ENCODE data around the gene FAM20C. TPM values are rescaled to one million over a fixed set of nuclear protein-coding genes. Genes with fewer than 3 reads are reported as not detected.

The FAM20C gene
- total and polyA plus RNA-seq, 2 donors (not counting 3 experiments of a cell fraction or from before 2014, with no cell fraction given) = 14.2 to 34.5 TPM

DNA sequence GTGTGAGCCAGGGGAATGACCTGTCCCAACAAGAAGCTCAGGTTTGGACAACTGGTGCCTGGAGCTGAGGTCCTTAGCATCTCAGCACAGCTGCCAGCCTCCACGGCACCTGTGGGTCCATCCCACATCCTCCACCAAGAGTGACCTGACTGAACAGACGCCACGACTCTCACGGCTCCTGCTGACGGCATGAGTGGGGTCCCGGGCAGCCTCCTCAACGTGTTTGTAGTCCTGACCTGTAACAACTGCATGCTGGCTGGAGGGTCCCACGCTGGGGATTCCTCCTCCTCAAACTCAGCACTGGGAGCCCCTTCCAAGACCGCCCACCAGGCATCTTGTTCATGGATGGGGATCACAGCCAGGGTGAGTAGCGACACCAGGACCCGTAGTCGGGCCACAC lies 36.2 kb downstream of the FAM20C start:
- CTCF ChIA-PET = interaction anchor here (1.0 to 1.2 kb wide), 2 partner anchors 10 to 59 kb away, joined by 3 to 4 read pairs; no protein-coding TSS in a partner anchor

More for the DNA sequence above, 36.2 kb downstream of the FAM20C start:
- no peaks in the 10 kb centered on the region for H3K9me3 ChIP-seq (replicated peaks; ENCODE audit: control insufficient read depth, insufficient read depth, low read length)
- no peak overlapping the region for H3K4me3 ChIP-seq (replicated peaks in 1 of 3; ENCODE audit: insufficient read depth in 1 of 3, low read depth in 1 of 3, low read length in 3 of 3)
- no peak overlapping the region for H2AFZ ChIP-seq (ENCODE audit: low read depth, low read length)
- no peaks in the 10 kb centered on the region for H3K9me1 ChIP-seq (replicated peaks; ENCODE audit: control insufficient read depth, extremely low read depth, insufficient read depth, low read length)
- TF ChIP-seq EZH2 (IDR thresholded peaks at IDR 0.05; ENCODE audit: borderline replicate concordance, low read depth, low read length, severe bottlenecking) (no peak), GATA2 (IDR thresholded peaks at IDR 0.05; ENCODE audit: insufficient read depth, insufficient read length, low read depth, low read length) (no peak), POLR2A (IDR thresholded peaks at IDR 0.05; ENCODE audit: low read depth, low read length) (no peak), POLR2AphosphoS5 (IDR thresholded peaks at IDR 0.05; ENCODE audit: insufficient read depth, low read depth, low read length) (no peak), FOS (IDR thresholded peaks at IDR 0.05; ENCODE audit: borderline replicate concordance, insufficient read depth, low read length) (no peak), MYC (IDR thresholded peaks at IDR 0.05; ENCODE audit: low read depth, low read length) (no peak), JUN (IDR thresholded peaks at IDR 0.05; ENCODE audit: borderline replicate concordance, insufficient read depth, insufficient read length, low read depth) (no peak)
- TF ChIP-seq, protein P1, sequence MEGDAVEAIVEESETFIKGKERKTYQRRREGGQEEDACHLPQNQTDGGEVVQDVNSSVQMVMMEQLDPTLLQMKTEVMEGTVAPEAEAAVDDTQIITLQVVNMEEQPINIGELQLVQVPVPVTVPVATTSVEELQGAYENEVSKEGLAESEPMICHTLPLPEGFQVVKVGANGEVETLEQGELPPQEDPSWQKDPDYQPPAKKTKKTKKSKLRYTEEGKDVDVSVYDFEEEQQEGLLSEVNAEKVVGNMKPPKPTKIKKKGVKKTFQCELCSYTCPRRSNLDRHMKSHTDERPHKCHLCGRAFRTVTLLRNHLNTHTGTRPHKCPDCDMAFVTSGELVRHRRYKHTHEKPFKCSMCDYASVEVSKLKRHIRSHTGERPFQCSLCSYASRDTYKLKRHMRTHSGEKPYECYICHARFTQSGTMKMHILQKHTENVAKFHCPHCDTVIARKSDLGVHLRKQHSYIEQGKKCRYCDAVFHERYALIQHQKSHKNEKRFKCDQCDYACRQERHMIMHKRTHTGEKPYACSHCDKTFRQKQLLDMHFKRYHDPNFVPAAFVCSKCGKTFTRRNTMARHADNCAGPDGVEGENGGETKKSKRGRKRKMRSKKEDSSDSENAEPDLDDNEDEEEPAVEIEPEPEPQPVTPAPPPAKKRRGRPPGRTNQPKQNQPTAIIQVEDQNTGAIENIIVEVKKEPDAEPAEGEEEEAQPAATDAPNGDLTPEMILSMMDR (IDR thresholded peaks at IDR 0.05; ENCODE audit: extremely low read depth in 1 of 2, insufficient read depth in 1 of 2, low read depth in 1 of 2, low read length in 2 of 2) = no peak
- TF ChIP-seq, protein P2, sequence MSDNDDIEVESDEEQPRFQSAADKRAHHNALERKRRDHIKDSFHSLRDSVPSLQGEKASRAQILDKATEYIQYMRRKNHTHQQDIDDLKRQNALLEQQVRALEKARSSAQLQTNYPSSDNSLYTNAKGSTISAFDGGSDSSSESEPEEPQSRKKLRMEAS (IDR thresholded peaks at IDR 0.05; ENCODE audit: insufficient read depth, insufficient read length) = no peak
- no peaks in the 10 kb centered on the region for H3K79me2 ChIP-seq (ENCODE audit: control insufficient read depth, insufficient read depth, low read length)
- dilution Hi-C loops (cut with MboI; ENCODE audit: extremely low pct_ligation_motif_present, low sequenced_read_pairs) = no loop called here
- H3K27me3 ChIP-seq (ENCODE audit: control insufficient read depth in 2 of 2, insufficient read depth in 2 of 2, low read length in 2 of 2) = no peaks in the 10 kb centered on the region
- H3K4me1 ChIP-seq (ENCODE audit: control insufficient read depth, extremely low read depth, insufficient read depth, low read length) = no peaks in the 10 kb centered on the region
- no peaks in the 10 kb centered on the region for H3K36me3 ChIP-seq (ENCODE audit: control insufficient read depth in 2 of 2, extremely low read depth in 1 of 2, insufficient read depth in 2 of 2, low read length in 2 of 2)
- no peak overlapping the region for H3K27ac ChIP-seq (ENCODE audit: insufficient read depth, low read depth, low read length)
- BruUV-seq (replicated peaks) = no TSS peak
- no peak overlapping the region for H3K4me2 ChIP-seq (ENCODE audit: insufficient read depth, low read length)
- POLR2A ChIA-PET = no interaction called here
- intact Hi-C loops (cut with micrococcal nuclease) = no loop called here
- H3K9ac ChIP-seq (replicated peaks; ENCODE audit: extremely low read depth, insufficient read depth, low read length) = no peak overlapping the region
- no peak for FAIRE-seq
- DNase-seq (ENCODE audit: low read depth, low spot score) = no peak
- H4K20me1 ChIP-seq (replicated peaks; ENCODE audit: control insufficient read depth, extremely low read depth, insufficient read depth, low read length) = no peaks in the 10 kb centered on the region
